HG02588 (cell line): ENCODE results near the gene NOL12.
A peak's percentile ranks its signal among the peaks of the same experiment; 100 is the strongest.
"Not testable (repeated sequence)": the region's sequence is repeated elsewhere in the genome, so short reads cannot be mapped to it uniquely, and the experiment has no call there.

Experiments
- ATAC-seq: cut with Tn5 transposase; IDR thresholded peaks from one replicate; pipeline ENCODE4 v1.9.1; 2021; ENCODE audit warnings: mild to moderate bottlenecking, moderate library complexity; ENCODE audit not compliant: unreplicated experiment

The NOL12 gene, protein sequence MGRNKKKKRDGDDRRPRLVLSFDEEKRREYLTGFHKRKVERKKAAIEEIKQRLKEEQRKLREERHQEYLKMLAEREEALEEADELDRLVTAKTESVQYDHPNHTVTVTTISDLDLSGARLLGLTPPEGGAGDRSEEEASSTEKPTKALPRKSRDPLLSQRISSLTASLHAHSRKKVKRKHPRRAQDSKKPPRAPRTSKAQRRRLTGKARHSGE

GRCh38 chr22:37686002-37686982 is at the start of gene NOL12:
NOL12 (plus strand) TSS chr22:37686343; CDS start chr22:37686393, 50 bp downstream.
- peak; percentile 78 for ATAC-seq

DNA sequence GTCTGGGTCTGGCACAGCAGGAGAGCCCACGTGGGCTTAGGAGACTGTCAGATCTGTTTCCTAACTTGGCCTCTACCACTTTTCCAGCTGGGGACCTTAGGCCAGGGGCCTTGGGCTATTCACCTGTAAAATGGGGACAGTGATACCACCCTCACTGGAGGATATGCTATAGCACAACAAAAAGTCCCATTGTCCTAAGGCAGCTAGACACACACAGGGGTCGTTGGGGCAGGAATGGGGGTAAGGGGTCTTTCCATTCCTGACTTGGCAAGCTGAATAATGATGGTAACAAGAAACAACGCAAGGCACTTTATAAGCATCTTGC is 49.2 kb upstream of the NOL12 start:
- ATAC-seq = no peak

- no peak for ATAC-seq
Measured at GRCh38 chr22:37638391-37639069, 47.6 kb upstream of the NOL12 start.

- no peak for ATAC-seq
Measured at GRCh38 chr22:37639070-37639760, 46.9 kb upstream of the NOL12 start, which contains the start of gene SH3BP1. SH3BP1 (plus strand) TSS chr22:37639669; CDS start chr22:37639788, 119 bp downstream.

GRCh38 chr22:37639771-37640590 is 46.2 kb upstream of the NOL12 start:
- ATAC-seq = no peak

GRCh38 chr22:37640591-37641560 is 45.3 kb upstream of the NOL12 start:
- ATAC-seq = no peak

DNA sequence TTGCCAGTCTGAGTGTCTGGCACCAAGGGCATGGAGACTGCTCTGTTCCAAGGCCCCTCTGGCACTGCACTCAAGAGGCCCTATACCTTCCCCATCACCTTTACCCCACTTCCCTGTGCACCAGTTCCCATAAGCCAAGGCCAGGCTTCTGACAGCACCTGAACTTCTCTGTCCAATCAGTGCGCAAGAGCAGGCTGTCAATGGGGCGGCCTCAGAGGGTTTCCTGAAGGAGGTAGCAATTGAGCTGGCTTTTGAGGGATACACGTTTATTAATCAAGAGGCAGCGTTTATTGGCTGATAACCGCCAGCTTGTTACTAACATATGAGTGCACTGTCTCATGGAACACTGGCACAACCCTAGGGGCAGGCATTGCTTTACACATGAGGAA is 44.6 kb upstream of the NOL12 start:
- no peak for ATAC-seq

- ATAC-seq = no peak
Measured at GRCh38 chr22:37643225-37643847, 42.8 kb upstream of the NOL12 start.

- no peak for ATAC-seq
Measured at GRCh38 chr22:37647317-37647716, 38.8 kb upstream of the NOL12 start.

- no peak for ATAC-seq
Measured at GRCh38 chr22:37647928-37648327, 38.2 kb upstream of the NOL12 start.

DNA sequence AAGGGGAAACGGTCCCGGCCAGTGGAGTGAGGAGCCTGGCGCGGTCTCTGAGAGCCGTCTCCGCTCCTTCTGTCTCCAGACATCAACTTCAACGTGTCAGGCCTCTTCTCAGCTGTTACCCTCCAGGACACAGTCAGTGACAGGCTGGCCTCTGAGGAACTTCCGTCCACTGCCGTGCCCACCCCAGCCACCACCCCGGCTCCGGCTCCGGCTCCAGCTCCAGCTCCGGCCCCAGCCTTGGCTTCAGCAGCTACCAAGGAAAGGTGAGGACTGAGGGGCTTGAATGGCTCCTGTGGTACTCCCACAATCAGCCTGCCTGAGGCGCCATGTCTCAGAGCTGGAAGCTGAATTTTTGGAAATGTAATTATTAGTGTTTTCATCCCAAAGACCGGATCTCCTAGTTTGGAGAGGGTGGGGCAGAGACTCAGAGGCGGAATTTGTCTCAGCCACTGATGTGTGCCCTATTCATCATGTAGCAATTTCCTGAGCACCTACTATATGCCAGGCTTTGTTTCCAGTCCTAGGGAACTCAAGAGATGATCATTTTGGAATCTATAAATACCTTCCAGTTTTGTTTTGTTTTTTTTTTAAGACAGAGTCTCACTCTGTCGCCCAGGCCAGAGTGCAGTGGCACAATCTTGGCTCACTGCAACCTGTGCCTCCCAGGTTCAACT is 35.5 kb upstream of the NOL12 start:
- no peak for ATAC-seq

DNA sequence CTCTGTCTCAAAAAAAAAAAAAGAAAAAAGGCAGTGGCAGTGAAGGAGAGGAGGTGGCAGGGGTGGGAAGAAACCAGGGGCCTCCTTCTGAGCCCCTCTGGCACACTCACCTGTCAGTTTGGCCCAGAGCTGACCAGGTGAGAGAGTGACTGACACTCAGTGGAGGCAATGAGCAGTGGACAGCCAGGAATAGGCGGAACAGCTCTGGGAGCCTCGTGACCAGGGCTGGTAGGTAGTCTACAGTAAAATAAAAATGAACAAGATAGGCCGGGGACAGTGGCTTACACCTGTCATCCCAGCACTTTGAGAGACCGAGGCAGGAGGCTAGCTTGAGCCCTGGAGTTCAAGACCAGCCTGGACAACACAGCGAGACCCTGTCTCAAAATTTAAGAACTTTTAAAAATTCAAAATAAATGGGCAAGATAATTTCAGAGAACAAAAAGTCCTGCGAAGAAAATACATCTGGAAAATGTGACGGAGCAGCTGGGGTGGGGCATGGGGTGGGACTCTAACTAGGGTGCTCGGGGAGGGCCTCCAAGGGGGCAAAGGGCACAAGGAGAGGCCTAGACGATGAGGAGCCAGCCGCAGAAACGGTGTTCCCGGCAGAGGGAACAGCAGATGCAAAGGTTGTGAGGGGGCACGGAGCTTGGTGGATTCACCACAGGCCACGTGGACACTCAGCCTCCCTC is 31.4 kb upstream of the NOL12 start:
- ATAC-seq = no peak

DNA sequence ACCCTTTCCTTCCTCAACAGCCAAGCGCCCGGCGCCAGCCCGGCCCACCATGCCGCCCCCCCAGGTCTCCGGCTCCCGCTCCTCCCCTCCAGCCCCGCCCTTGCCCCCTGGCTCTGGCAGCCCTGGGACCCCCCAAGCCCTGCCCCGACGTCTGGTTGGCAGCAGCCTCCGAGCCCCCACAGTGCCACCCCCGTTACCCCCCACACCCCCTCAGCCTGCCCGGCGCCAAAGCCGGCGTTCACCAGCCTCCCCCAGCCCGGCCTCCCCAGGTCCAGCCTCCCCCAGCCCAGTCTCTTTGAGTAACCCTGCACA is 30.9 kb upstream of the NOL12 start:
- no peak for ATAC-seq

DNA sequence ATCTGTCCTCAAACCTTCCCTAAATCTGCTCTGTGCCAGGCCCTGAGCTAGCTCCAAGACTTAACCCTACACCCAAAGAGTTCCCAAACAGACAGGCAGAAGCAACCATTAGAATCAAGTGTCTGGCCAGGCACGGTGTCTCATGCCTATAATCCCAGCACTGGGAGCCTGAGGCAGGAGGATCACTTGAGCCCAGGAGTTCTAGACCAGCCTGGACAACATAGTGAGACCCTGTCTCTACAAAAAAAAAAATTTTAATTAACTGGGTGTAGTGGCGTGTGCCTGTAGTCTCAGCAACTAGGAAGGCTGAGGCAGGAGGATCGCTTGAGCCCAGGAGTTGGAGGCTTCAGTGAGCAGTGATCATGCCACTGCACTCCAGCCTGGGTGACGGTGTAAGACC is 29.6 kb upstream of the NOL12 start:
- ATAC-seq = not testable (repeated sequence)

DNA sequence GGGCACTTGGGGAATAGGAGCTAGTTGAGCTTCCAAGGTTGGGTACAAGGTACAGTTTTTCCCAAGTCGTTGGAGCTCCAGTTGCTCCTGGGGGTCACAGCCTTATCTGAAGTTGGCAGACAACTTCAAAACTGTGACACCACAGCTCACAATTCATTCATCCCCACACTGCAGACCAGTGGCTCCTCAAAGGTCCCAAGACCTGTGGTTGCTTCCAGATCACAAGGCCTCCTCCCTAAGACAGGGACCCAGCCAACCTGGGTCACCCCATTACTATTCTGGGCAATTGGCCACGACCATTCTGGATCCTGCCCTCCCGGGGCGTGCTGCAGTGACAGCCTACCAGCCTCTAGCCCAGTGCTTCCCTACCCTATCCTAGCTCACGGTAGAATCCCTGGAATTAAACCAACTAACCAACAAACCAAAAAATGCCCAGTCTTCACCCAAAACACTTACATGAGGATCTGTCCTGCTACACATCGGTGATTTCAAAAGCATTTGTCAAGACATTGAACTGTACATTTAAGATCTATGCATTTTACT is 28.5 kb upstream of the NOL12 start:
- no peak for ATAC-seq

- peak; percentile 78 for ATAC-seq
Measured at GRCh38 chr22:37658133-37659065, 27.7 kb upstream of the NOL12 start, which contains the start of gene PDXP. PDXP (plus strand) TSS chr22:37658723; CDS start chr22:37658783, 60 bp downstream.
